H1 (cell line): ENCODE measurements around the gene INPP5A.

ENCODE experiments used
- CHD1 ChIP-seq: IDR thresholded peaks from 2 replicates; pipeline ENCODE4 v1.6.1; 2012; ENCODE audit warnings: low read depth, low read length, improper control_type of control experiment
- EGR1 ChIP-seq: IDR thresholded peaks from 2 replicates; pipeline ENCODE4 v1.6.1; 2011; ENCODE audit warnings: low read depth, low read length, borderline replicate concordance
- EP300 ChIP-seq, 2 experiments: IDR thresholded peaks; 1 replicate in 1 of 2; 2 replicates in 1 of 2; pipeline ENCODE4 v1.6.1; 2011 to 2012; ENCODE audit warnings: low read depth in 2 of 2, low read length in 2 of 2, mild to moderate bottlenecking in 2 of 2, borderline replicate concordance in 1 of 2, inconsistent platforms in 1 of 2, moderate library complexity in 1 of 2
- EZH2 ChIP-seq: fragments of 200-600 bp; sonication (generic); IDR thresholded peaks from 2 replicates; pipeline ENCODE4 v1.7.1; 2012; ENCODE audit warnings: low read depth, mild to moderate bottlenecking, moderate library complexity, low read length, inconsistent platforms; ENCODE audit not compliant: severe bottlenecking
- GTF2F1 ChIP-seq: IDR thresholded peaks from 2 replicates; pipeline ENCODE4 v1.6.1; 2012; ENCODE audit warnings: low read depth, low read length, improper control_type of control experiment, borderline replicate concordance
- HDAC2 ChIP-seq, 2 experiments: fragments of 300-600 bp in 1 of 2; sonication (generic) in 1 of 2; IDR thresholded peaks; 2 replicates each; pipeline ENCODE4 v1.6.1; 2011 to 2012; ENCODE audit warnings: low read depth in 2 of 2, low read length in 2 of 2, mild to moderate bottlenecking in 2 of 2, moderate library complexity in 2 of 2, borderline replicate concordance in 1 of 2, inconsistent platforms in 1 of 2
- JUND ChIP-seq: IDR thresholded peaks from 2 replicates; pipeline ENCODE4 v1.6.1; 2011; ENCODE audit warnings: mild to moderate bottlenecking, improper control_type of control experiment, low read length
- KDM1A ChIP-seq: fragments of 200-600, 300-600 bp; sonication (generic); IDR thresholded peaks from 2 replicates; pipeline ENCODE4 v1.7.1; 2016; ENCODE audit warnings: mild to moderate bottlenecking, low read length, borderline replicate concordance
- PHF8 ChIP-seq: fragments of 200-600 bp; sonication (generic); conservative IDR thresholded peaks from 2 replicates; pipeline ENCODE4 v1.7.1; 2012; ENCODE audit warnings: low read depth, mild to moderate bottlenecking, inconsistent platforms, low read length, moderate library complexity
- POLR2A ChIP-seq, 2 experiments: IDR thresholded peaks; 1 replicate in 1 of 2; 2 replicates in 1 of 2; pipeline ENCODE4 v1.6.1; 2011; ENCODE audit warnings: low read depth in 2 of 2, low read length in 2 of 2, mild to moderate bottlenecking in 2 of 2; ENCODE audit errors: control extremely low read depth in 1 of 2
- POLR2AphosphoS5 ChIP-seq: IDR thresholded peaks from 2 replicates; pipeline ENCODE4 v1.6.1; 2011; ENCODE audit warnings: low read depth, low read length
- RAD21 ChIP-seq, 2 experiments: IDR thresholded peaks in 1 of 2; conservative IDR thresholded peaks in 1 of 2; 2 replicates each; pipeline ENCODE4 v1.6.1; 2011; ENCODE audit warnings: low read depth in 2 of 2, low read length in 2 of 2, improper control_type of control experiment in 1 of 2, inconsistent platforms in 1 of 2, mild to moderate bottlenecking in 1 of 2, moderate library complexity in 1 of 2
- TF ChIP-seq, protein P1 (sequence below), 3 experiments: IDR thresholded peaks; 1 replicate in 2 of 3; 2 replicates in 1 of 3; pipeline versions ENCODE4 v1.5.1 to v1.6.1; 2011; ENCODE audit warnings: low read length in 3 of 3, mild to moderate bottlenecking in 3 of 3, inconsistent platforms in 2 of 3, low read depth in 1 of 3, moderate library complexity in 1 of 3; ENCODE audit not compliant: insufficient read depth in 1 of 3; ENCODE audit errors: control extremely low read depth in 1 of 3
- TF ChIP-seq, protein P2 (sequence below): IDR thresholded peaks from 2 replicates; pipeline ENCODE4 v1.6.1; 2011; ENCODE audit warnings: low read length, improper control_type of control experiment

DNA sequence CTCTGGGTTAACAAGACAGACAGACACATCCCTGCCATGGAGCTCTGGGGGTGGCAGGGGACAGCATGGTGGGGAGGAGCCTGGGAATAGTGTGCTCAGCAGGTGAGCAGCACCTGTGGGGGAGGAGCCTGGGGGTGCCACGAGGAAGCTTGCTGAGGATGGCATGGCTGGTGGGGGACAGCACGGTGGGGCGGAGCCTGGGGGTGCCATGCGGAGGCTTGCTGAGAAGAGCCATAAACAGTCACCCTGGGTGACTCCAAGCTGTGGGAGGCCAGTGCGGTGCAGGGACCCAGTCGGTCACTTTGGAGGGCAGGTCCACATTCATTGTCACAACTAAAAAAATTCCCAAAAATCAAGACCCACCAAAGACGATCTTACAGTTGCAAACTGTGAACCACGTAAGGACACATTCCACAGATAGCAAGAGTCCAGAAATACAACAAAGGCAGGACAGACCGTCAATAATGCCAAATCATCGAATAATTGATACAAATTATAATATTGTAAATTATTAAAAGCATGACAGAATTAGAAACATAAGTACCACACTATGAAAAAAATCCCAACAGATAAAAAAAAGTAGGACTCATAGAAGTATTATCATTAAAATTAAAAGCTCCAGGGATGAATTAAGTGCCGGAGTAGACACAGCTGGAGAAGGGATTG, 223.9 kb downstream of the INPP5A start:
- TF ChIP-seq POLR2A (IDR thresholded peaks at IDR 0.05; ENCODE audit: control extremely low read depth in 1 of 2, low read depth in 2 of 2, low read length in 2 of 2) (no peak), KDM1A (no peak), GTF2F1 (no peak), CHD1 (no peak), POLR2AphosphoS5 (no peak), HDAC2 (IDR thresholded peaks at IDR 0.05; ENCODE audit: borderline replicate concordance in 1 of 2, low read depth in 2 of 2, low read length in 2 of 2) (no peak), JUND (no peak), PHF8 (no peak), EP300 (IDR thresholded peaks at IDR 0.05; ENCODE audit: borderline replicate concordance in 1 of 2, low read depth in 2 of 2, low read length in 2 of 2) (no peak), RAD21 (IDR thresholded peaks at IDR 0.05 in 1 of 2, conservative IDR thresholded peaks at IDR 0.05 in 1 of 2; ENCODE audit: low read depth in 2 of 2, low read length in 2 of 2) (no peak), EGR1 (no peak), EZH2 (no peak)
- TF ChIP-seq, protein P1, sequence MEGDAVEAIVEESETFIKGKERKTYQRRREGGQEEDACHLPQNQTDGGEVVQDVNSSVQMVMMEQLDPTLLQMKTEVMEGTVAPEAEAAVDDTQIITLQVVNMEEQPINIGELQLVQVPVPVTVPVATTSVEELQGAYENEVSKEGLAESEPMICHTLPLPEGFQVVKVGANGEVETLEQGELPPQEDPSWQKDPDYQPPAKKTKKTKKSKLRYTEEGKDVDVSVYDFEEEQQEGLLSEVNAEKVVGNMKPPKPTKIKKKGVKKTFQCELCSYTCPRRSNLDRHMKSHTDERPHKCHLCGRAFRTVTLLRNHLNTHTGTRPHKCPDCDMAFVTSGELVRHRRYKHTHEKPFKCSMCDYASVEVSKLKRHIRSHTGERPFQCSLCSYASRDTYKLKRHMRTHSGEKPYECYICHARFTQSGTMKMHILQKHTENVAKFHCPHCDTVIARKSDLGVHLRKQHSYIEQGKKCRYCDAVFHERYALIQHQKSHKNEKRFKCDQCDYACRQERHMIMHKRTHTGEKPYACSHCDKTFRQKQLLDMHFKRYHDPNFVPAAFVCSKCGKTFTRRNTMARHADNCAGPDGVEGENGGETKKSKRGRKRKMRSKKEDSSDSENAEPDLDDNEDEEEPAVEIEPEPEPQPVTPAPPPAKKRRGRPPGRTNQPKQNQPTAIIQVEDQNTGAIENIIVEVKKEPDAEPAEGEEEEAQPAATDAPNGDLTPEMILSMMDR (IDR thresholded peaks at IDR 0.05; ENCODE audit: control extremely low read depth in 1 of 3, insufficient read depth in 1 of 3, low read depth in 1 of 3, low read length in 3 of 3) = no peak
- TF ChIP-seq, protein P2, sequence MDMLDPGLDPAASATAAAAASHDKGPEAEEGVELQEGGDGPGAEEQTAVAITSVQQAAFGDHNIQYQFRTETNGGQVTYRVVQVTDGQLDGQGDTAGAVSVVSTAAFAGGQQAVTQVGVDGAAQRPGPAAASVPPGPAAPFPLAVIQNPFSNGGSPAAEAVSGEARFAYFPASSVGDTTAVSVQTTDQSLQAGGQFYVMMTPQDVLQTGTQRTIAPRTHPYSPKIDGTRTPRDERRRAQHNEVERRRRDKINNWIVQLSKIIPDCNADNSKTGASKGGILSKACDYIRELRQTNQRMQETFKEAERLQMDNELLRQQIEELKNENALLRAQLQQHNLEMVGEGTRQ = no peak
